Right lobe of liver (tissue), 6 donors: ENCODE results near the gene FLT3. TPM values are rescaled to one million over a fixed set of nuclear protein-coding genes. Genes with fewer than 3 reads are reported as not detected.

ENCODE experiments used
- ATAC-seq, 4 donors: fragments of 200-7000 bp; cut with Tn5 transposase; one replicate each; pipeline ENCODE4 v1.9.1; 2020; ENCODE audit warnings: mild to moderate bottlenecking in 4 of 4, moderate library complexity in 4 of 4
- DNase-seq, 3 donors: peaks; one replicate each; pipeline ENCODE4 v3.0.0-alpha.2; 2020
- H3K27ac ChIP-seq, 3 donors: fragments of 200-600 bp; one replicate each; pipeline ENCODE4 v1.8.0; 2022
- H3K27me3 ChIP-seq, 2 donors: fragments of 200-600 bp; one replicate each; pipeline ENCODE4 v1.8.0; 2022
- H3K36me3 ChIP-seq, 4 donors: fragments of 200-600 bp; sonication (generic) in 1 of 4; one replicate each; pipeline versions ENCODE4 v1.5.1 to v1.8.0; 2017 to 2022; ENCODE audit warnings: control low read depth in 1 of 4
- H3K4me1 ChIP-seq, 4 donors: fragments of 200-600 bp; sonication (generic) in 1 of 4; one replicate each; pipeline versions ENCODE4 v1.5.1 to v1.8.0; 2017 to 2022; ENCODE audit warnings: control low read depth in 1 of 4
- H3K4me3 ChIP-seq, 3 donors: fragments of 200-600 bp; one replicate each; pipeline ENCODE4 v1.8.0; 2022
- H3K9me3 ChIP-seq, 4 donors: fragments of 200-600 bp; sonication (generic) in 1 of 4; one replicate each; pipeline versions ENCODE4 v1.5.1 to v1.8.0; 2017 to 2022; ENCODE audit warnings: control low read depth in 1 of 4
- POLR2A ChIP-seq: fragments of 450-650 bp; IDR thresholded peaks from one replicate; pipeline ENCODE4 v1.6.1; 2017; ENCODE audit warnings: antibody characterized with exemption, mild to moderate bottlenecking
- WGBS: methylation state at CpG from one replicate; pipeline ENCODE4 v1.1.6; 2018; ENCODE audit warnings: low coverage, low lambda C conversion rate; ENCODE audit not compliant: insufficient coverage; ENCODE audit errors: missing lambda C conversion rate; 5-methylcytosine and 5-hydroxymethylcytosine counted together
- intact Hi-C, 2 donors: fragments of 100-400 bp; cut with DNase I; formaldehyde crosslinking; loops; one replicate each; pipeline versions ENCODE4 v1.11.2 to v1.14.1; 2022
- total RNA-seq, 6 experiments: library from RNA; depleted of rRNA in 2 of 6; stranded (reverse); fragments of >200 nt in 2 of 6; fragmentation: NEBNext Ultra II Directional in 3 of 6; extraction: Animal tissue kit (Norgen Biotek cat#: 25700) in 3 of 6; gene quantifications; one replicate each; pipeline versions ENCODE4 v1.1.0 to v1.2.4, GENCODE V29; 2016 to 2023
- TF ChIP-seq, protein P1 (sequence below), 4 donors: fragments of 200-600 bp in 3 of 4; fragments of 450-650 bp in 1 of 4; IDR thresholded peaks; one replicate each; pipeline versions ENCODE4 v1.5.1 to v1.8.0; 2016 to 2022; ENCODE audit warnings: antibody characterized with exemption in 4 of 4, mild to moderate bottlenecking in 2 of 4
- donor health status: DM: no; HTN: yes; CAD: no.
- donor health status: DM: no; HTN: no; CAD: no.
- donor health status: DM: no; HTN: no; CAD: no.
- donor health status: DM: no; HTN: yes; CAD: no.
- donor health status: DM: no; HTN: yes; CAD: no.

FLT3 gene
- total RNA-seq, 6 experiments from 2014 or later, result 0.04 to 0.74 (median 0.24) TPM

- WGBS, result 20% methylated on average over 4 of the region's 5 CpGs
- Histone ChIP-seq H3K27ac (no peak overlapping the region), H3K4me3 (no peak overlapping the region), H3K9me3 (no peaks in the 10 kb centered on the region), H3K4me1 (peaks cover 0 to 15% (median 0%) of the 10 kb centered on the region in 4 donors), H3K27me3 (peaks cover 13 to 36% of the 10 kb centered on the region in 2 donors), H3K36me3 (no peaks in the 10 kb centered on the region)
- ATAC-seq (no peak), DNase-seq (no peak)
- intact Hi-C loops, result no loop called here
- TF ChIP-seq POLR2A, result no peak
- TF ChIP-seq, protein P1, sequence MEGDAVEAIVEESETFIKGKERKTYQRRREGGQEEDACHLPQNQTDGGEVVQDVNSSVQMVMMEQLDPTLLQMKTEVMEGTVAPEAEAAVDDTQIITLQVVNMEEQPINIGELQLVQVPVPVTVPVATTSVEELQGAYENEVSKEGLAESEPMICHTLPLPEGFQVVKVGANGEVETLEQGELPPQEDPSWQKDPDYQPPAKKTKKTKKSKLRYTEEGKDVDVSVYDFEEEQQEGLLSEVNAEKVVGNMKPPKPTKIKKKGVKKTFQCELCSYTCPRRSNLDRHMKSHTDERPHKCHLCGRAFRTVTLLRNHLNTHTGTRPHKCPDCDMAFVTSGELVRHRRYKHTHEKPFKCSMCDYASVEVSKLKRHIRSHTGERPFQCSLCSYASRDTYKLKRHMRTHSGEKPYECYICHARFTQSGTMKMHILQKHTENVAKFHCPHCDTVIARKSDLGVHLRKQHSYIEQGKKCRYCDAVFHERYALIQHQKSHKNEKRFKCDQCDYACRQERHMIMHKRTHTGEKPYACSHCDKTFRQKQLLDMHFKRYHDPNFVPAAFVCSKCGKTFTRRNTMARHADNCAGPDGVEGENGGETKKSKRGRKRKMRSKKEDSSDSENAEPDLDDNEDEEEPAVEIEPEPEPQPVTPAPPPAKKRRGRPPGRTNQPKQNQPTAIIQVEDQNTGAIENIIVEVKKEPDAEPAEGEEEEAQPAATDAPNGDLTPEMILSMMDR (IDR thresholded peaks at IDR 0.05), result no peak
These were observed 127.1 kb downstream of the FLT3 start for GRCh38 chr13:27973291-27973690.

GRCh38 chr13:27972478-27972820 lies 127.9 kb downstream of the FLT3 start:
- Histone ChIP-seq H3K9me3 (no peaks in the 10 kb centered on the region), H3K36me3 (no peaks in the 10 kb centered on the region), H3K27me3 (peaks cover 16 to 36% of the 10 kb centered on the region in 2 donors), H3K4me1 (peaks cover 0 to 15% (median 0%) of the 10 kb centered on the region in 4 donors), H3K27ac (no peak overlapping the region), H3K4me3 (no peak overlapping the region)
- 75% methylated on average over 1 of the region's 2 CpGs for WGBS
- no peak for ATAC-seq
- TF ChIP-seq, protein P1 (IDR thresholded peaks at IDR 0.05), result no peak
- TF ChIP-seq POLR2A, result no peak
- DNase-seq, result no peak
- intact Hi-C loops, result no loop called here

DNA sequence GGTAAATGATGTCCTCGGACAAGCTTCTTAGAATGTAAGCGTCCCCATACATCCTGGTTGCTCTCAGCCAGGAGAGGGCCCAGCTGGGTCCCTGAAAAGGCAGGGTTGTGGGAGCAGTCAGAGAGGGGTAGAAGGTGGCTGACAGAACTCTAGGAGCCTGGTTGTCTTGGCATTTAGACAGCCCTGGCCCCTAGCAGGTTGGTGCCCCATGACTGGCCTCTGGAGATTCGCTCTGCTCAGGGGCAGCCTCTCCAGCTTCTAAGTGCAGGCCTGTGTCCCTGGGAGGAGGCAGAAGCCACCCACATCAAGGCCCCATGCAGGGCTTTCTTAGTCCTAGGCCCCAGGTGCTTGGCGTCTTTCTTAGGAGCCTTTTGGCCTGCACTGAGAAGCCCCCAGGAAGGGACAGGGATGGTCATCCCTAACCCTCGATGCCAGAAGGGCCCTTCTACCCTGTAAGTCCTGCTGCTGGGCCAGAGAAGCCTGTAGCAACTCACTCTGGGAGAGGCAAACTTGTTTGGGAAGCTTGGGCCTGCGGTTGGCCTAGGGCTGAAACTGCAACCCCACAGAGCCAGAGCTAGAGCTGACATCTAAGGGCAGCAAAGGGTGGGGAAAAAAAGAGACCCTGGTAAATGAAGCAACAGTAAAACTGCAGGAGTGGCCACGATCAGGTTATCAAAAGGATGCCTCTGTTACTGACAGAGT lies 128.4 kb downstream of the FLT3 start:
- intact Hi-C loops, result no loop called here
- TF ChIP-seq POLR2A, result no peak
- TF ChIP-seq, protein P1 (IDR thresholded peaks at IDR 0.05), result no peak
- no peak overlapping the region for H3K4me3 ChIP-seq
- no peak for ATAC-seq
- no peak overlapping the region for H3K27ac ChIP-seq
- no peaks in the 10 kb centered on the region for H3K36me3 ChIP-seq
- DNase-seq, result no peak
- peaks cover 13 to 32% of the 10 kb centered on the region in 2 donors for H3K27me3 ChIP-seq
- WGBS, result 53% methylated on average over 3 of the region's 7 CpGs
- peaks cover 0 to 15% (median 0%) of the 10 kb centered on the region in 4 donors for H3K4me1 ChIP-seq
- H3K9me3 ChIP-seq, result no peaks in the 10 kb centered on the region

GRCh38 chr13:27971236-27971645 lies 129.1 kb downstream of the FLT3 start:
- peaks cover 13 to 26% of the 10 kb centered on the region in 2 donors for H3K27me3 ChIP-seq
- H3K4me1 ChIP-seq, result peaks cover 0 to 15% (median 0%) of the 10 kb centered on the region in 4 donors
- H3K9me3 ChIP-seq, result no peaks in the 10 kb centered on the region
- DNase-seq (no peak), ATAC-seq (no peak)
- no peaks in the 10 kb centered on the region for H3K36me3 ChIP-seq
- intact Hi-C loops, result no loop called here
- no peak overlapping the region for H3K27ac ChIP-seq
- 56% methylated on average over 11 of the region's 13 CpGs for WGBS
- TF ChIP-seq, protein P1 (IDR thresholded peaks at IDR 0.05), result no peak
- TF ChIP-seq POLR2A, result no peak
- H3K4me3 ChIP-seq, result no peak overlapping the region
